PC-9 (cell line): Measurements from ENCODE around the gene TMEM107.

ENCODE experiments used
- EZH2 ChIP-seq: fragments of 200-600 bp; sonication (generic); IDR thresholded peaks from 2 replicates; pipeline ENCODE4 v1.8.0; 2017; ENCODE audit warnings: antibody characterized with exemption, low read depth
- TF ChIP-seq, protein P1 (sequence below): fragments of 200-600 bp; sonication (generic); conservative IDR thresholded peaks from 2 replicates; pipeline ENCODE4 v1.6.1; 2017; ENCODE audit warnings: mixed run types, antibody characterized with exemption, mild to moderate bottlenecking, moderate library complexity

DNA sequence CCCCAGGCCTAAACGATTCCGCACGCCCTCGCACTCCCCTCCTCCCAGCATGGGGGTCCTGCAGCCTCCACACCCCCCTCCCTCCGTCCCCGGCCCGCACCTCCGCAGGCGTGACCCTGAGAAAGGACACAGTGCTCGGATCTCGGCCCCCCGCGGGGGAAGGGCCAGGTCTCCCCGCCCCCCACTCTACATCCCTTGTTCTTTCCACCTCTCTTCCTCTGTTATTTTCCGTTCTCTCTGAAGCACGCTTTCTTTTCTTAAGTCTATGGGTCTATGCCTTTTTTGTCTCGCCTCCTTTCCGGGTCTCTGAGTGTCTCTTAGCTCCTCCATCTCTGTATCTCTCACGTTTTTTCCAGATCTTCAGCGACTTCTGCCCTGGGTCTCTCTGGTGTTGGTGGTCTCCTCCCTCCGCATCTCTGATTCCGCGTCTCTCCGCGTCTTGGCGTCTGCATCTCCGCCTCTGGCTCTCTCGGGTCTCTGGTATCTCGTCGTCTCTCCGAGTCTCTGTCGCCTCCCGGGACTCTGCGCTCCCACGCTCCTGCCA, 50.2 kb downstream of the TMEM107 start:
- TF ChIP-seq, protein P1, sequence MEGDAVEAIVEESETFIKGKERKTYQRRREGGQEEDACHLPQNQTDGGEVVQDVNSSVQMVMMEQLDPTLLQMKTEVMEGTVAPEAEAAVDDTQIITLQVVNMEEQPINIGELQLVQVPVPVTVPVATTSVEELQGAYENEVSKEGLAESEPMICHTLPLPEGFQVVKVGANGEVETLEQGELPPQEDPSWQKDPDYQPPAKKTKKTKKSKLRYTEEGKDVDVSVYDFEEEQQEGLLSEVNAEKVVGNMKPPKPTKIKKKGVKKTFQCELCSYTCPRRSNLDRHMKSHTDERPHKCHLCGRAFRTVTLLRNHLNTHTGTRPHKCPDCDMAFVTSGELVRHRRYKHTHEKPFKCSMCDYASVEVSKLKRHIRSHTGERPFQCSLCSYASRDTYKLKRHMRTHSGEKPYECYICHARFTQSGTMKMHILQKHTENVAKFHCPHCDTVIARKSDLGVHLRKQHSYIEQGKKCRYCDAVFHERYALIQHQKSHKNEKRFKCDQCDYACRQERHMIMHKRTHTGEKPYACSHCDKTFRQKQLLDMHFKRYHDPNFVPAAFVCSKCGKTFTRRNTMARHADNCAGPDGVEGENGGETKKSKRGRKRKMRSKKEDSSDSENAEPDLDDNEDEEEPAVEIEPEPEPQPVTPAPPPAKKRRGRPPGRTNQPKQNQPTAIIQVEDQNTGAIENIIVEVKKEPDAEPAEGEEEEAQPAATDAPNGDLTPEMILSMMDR = no peak
- no peak for TF ChIP-seq EZH2
